MM.1S (cell line): ENCODE measurements around the gene KCNK4.

Source experiments
- DNase-seq: peaks from one replicate; pipeline ENCODE4 v3.0.0-alpha.2; 2015
- H2AFZ ChIP-seq: fragments of 300-600 bp; sonication (generic); 2 replicates; pipeline ENCODE4 v1.6.0; 2016; ENCODE audit warnings: antibody characterized with exemption, low read length
- H3F3A ChIP-seq: fragments of 300-600 bp; sonication (generic); 2 replicates; pipeline ENCODE4 v1.6.1; 2016; ENCODE audit warnings: mild to moderate bottlenecking, antibody characterized with exemption, low read length, moderate library complexity, mixed read lengths; ENCODE audit not compliant: insufficient read depth
- H3K27ac ChIP-seq: fragments of 300-600 bp; sonication (generic); 2 replicates; pipeline ENCODE4 v1.5.1; 2016; ENCODE audit warnings: mild to moderate bottlenecking, low read length
- H3K27me3 ChIP-seq: fragments of 300-600 bp; sonication (generic); replicated peaks from 2 replicates; pipeline ENCODE4 v1.6.0; 2016; ENCODE audit warnings: low read length; ENCODE audit not compliant: insufficient read depth
- H3K36me3 ChIP-seq: fragments of 300-600 bp; sonication (generic); replicated peaks from 2 replicates; pipeline ENCODE4 v1.6.1; 2016; ENCODE audit warnings: mild to moderate bottlenecking, low read length, mixed read lengths; ENCODE audit not compliant: insufficient read depth
- H3K4me1 ChIP-seq: fragments of 300-600 bp; sonication (generic); 2 replicates; pipeline ENCODE4 v1.6.1; 2016; ENCODE audit warnings: low read length, mixed read lengths
- H3K4me2 ChIP-seq: fragments of 300-600 bp; sonication (generic); 2 replicates; pipeline ENCODE4 v1.6.0; 2016; ENCODE audit warnings: low read depth, low read length
- H3K4me3 ChIP-seq: fragments of 300-600 bp; sonication (generic); 2 replicates; pipeline ENCODE4 v1.5.1; 2016; ENCODE audit warnings: low read length, mixed read lengths
- H3K79me2 ChIP-seq: fragments of 300-600 bp; sonication (generic); 2 replicates; pipeline ENCODE4 v1.6.1; 2016; ENCODE audit warnings: mixed run types, low read length, mixed read lengths
- H3K9ac ChIP-seq: fragments of 300-600 bp; sonication (generic); 2 replicates; pipeline ENCODE4 v1.6.1; 2016; ENCODE audit warnings: low read length, mixed read lengths
- H3K9me2 ChIP-seq: fragments of 300-600 bp; sonication (generic); replicated peaks from 2 replicates; pipeline ENCODE4 v1.6.1; 2016; ENCODE audit warnings: mild to moderate bottlenecking, low read length, mixed read lengths; ENCODE audit not compliant: insufficient read depth
- H3K9me3 ChIP-seq: fragments of 300-600 bp; sonication (generic); replicated peaks from 2 replicates; pipeline ENCODE4 v1.6.1; 2016; ENCODE audit warnings: mild to moderate bottlenecking, low read length, mixed read lengths; ENCODE audit not compliant: insufficient read depth
- H4K20me1 ChIP-seq: fragments of 300-600 bp; sonication (generic); 2 replicates; pipeline ENCODE4 v1.6.1; 2016; ENCODE audit warnings: mild to moderate bottlenecking, low read length, moderate library complexity, mixed read lengths; ENCODE audit not compliant: insufficient read depth
- EZH2 ChIP-seq: fragments of 300-600 bp; sonication (generic); optimal IDR thresholded peaks from 2 replicates; pipeline ENCODE3; 2017; ENCODE audit warnings: low read depth, mild to moderate bottlenecking, antibody characterized with exemption, low read length, mixed read lengths
- EZH2phosphoT487 ChIP-seq: fragments of 300-600 bp; sonication (generic); IDR thresholded peaks from 2 replicates; pipeline ENCODE4 v1.6.1; 2018; ENCODE audit warnings: antibody characterized with exemption, low read length
- TF ChIP-seq, protein P1 (sequence below): fragments of 300-600 bp; sonication (generic); IDR thresholded peaks from 2 replicates; pipeline ENCODE4 v1.5.1; 2016; ENCODE audit warnings: antibody characterized with exemption, low read length, mixed read lengths

Gene KCNK4

GRCh38 chr11:64342869-64343745, 52.0 kb downstream of the KCNK4 start:
- Histone ChIP-seq H3K9me3 (no peaks in the 10 kb centered on the region), H3K36me3 (no peaks in the 10 kb centered on the region), H3K4me2 (no peak overlapping the region), H3K4me1 (peaks cover 7% of the 10 kb centered on the region), H3K4me3 (no peak overlapping the region), H3K9ac (no peak overlapping the region), H3F3A (peaks cover 9% of the 10 kb centered on the region), H4K20me1 (no peaks in the 10 kb centered on the region), H3K27me3 (no peaks in the 10 kb centered on the region), H3K9me2 (no peaks in the 10 kb centered on the region), H2AFZ (no peak overlapping the region), H3K27ac (no peak overlapping the region), H3K79me2 (peaks cover 39% of the 10 kb centered on the region)
- TF ChIP-seq EZH2phosphoT487 (no peak), EZH2 (no peak)
- TF ChIP-seq, protein P1, sequence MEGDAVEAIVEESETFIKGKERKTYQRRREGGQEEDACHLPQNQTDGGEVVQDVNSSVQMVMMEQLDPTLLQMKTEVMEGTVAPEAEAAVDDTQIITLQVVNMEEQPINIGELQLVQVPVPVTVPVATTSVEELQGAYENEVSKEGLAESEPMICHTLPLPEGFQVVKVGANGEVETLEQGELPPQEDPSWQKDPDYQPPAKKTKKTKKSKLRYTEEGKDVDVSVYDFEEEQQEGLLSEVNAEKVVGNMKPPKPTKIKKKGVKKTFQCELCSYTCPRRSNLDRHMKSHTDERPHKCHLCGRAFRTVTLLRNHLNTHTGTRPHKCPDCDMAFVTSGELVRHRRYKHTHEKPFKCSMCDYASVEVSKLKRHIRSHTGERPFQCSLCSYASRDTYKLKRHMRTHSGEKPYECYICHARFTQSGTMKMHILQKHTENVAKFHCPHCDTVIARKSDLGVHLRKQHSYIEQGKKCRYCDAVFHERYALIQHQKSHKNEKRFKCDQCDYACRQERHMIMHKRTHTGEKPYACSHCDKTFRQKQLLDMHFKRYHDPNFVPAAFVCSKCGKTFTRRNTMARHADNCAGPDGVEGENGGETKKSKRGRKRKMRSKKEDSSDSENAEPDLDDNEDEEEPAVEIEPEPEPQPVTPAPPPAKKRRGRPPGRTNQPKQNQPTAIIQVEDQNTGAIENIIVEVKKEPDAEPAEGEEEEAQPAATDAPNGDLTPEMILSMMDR, result no peak
- no peak for DNase-seq

DNA sequence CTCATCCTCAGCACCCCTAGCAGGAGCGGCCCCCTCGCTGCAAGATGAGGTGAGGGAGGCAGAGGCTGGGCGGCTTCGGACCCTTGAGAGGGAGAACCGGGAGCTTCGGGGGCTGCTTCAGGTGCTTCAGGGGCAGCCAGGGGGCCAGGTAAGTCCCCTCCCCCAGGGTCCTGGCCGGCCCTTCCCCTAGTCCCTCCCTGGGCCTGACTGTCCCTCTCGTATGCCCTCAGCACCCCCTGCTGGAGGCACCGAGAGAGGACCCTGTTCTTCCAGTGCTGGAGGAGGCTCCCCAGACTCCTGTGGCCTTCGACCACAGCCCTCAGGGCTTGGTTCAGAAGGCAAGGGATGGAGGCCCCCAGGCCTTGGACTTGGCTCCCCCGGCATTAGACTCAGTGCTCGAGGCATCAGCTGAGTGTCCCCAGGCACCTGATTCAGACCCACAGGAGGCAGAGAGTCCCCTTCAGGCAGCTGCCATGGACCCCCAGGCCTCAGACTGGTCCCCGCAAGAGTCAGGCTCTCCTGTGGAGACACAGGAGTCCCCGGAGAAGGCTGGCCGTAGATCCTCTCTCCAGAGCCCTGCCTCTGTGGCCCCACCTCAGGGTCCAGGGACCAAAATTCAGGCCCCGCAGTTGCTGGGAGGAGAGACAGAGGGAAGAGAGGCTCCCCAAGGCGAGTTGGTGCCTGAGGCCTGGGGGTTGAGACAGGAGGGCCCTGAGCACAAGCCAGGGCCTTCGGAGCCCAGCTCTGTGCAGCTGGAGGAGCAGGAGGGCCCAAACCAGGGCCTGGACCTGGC, 52.9 kb downstream of the KCNK4 start:
- Histone ChIP-seq H3F3A (peaks cover 9% of the 10 kb centered on the region), H2AFZ (no peak overlapping the region), H3K4me3 (no peak overlapping the region), H4K20me1 (no peaks in the 10 kb centered on the region), H3K27ac (no peak overlapping the region), H3K36me3 (no peaks in the 10 kb centered on the region), H3K27me3 (no peaks in the 10 kb centered on the region), H3K9me3 (no peaks in the 10 kb centered on the region), H3K79me2 (peaks cover 39% of the 10 kb centered on the region), H3K9me2 (no peaks in the 10 kb centered on the region), H3K9ac (no peak overlapping the region), H3K4me2 (no peak overlapping the region), H3K4me1 (peaks cover 7% of the 10 kb centered on the region)
- TF ChIP-seq EZH2phosphoT487, result no peak
- TF ChIP-seq EZH2, result no peak
- TF ChIP-seq, protein P1, result no peak
- DNase-seq, result no peak

DNA sequence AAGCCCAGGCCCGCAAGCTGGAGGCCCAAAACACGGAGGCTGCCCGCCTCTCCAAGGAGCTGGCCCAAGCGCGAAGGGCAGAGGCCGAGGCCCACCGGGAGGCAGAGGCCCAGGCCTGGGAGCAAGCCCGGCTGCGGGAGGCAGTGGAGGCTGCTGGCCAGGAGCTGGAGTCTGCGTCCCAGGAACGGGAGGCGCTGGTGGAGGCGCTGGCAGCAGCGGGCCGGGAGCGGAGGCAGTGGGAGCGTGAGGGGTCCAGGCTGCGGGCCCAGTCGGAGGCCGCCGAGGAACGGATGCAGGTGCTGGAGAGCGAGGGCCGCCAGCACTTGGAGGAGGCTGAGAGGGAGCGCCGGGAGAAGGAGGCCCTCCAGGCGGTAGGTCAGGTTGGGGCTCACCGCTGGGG, 53.7 kb downstream of the KCNK4 start:
- TF ChIP-seq EZH2, result no peak
- TF ChIP-seq, protein P1, result no peak
- no peak for TF ChIP-seq EZH2phosphoT487
- no peak overlapping the region for H3K4me2 ChIP-seq
- no peaks in the 10 kb centered on the region for H3K9me2 ChIP-seq
- no peak overlapping the region for H2AFZ ChIP-seq
- peaks cover 7% of the 10 kb centered on the region for H3K4me1 ChIP-seq
- no peak overlapping the region for H3K9ac ChIP-seq
- H4K20me1 ChIP-seq, result no peaks in the 10 kb centered on the region
- H3K36me3 ChIP-seq, result no peaks in the 10 kb centered on the region
- peaks cover 4% of the 10 kb centered on the region for H3F3A ChIP-seq
- DNase-seq, result no peak
- H3K9me3 ChIP-seq, result no peaks in the 10 kb centered on the region
- H3K27ac ChIP-seq, result no peak overlapping the region
- H3K27me3 ChIP-seq, result no peaks in the 10 kb centered on the region
- peaks cover 34% of the 10 kb centered on the region for H3K79me2 ChIP-seq
- no peak overlapping the region for H3K4me3 ChIP-seq
